ENCODE results near the gene ARHGAP35. TPM values are rescaled to one million over a fixed set of nuclear protein-coding genes. Genes with fewer than 3 reads are reported as not detected.

Gene ARHGAP35
- total and polyA plus RNA-seq, 11 donors, result 34.8 to 91.0 (median 76.5) TPM

DNA sequence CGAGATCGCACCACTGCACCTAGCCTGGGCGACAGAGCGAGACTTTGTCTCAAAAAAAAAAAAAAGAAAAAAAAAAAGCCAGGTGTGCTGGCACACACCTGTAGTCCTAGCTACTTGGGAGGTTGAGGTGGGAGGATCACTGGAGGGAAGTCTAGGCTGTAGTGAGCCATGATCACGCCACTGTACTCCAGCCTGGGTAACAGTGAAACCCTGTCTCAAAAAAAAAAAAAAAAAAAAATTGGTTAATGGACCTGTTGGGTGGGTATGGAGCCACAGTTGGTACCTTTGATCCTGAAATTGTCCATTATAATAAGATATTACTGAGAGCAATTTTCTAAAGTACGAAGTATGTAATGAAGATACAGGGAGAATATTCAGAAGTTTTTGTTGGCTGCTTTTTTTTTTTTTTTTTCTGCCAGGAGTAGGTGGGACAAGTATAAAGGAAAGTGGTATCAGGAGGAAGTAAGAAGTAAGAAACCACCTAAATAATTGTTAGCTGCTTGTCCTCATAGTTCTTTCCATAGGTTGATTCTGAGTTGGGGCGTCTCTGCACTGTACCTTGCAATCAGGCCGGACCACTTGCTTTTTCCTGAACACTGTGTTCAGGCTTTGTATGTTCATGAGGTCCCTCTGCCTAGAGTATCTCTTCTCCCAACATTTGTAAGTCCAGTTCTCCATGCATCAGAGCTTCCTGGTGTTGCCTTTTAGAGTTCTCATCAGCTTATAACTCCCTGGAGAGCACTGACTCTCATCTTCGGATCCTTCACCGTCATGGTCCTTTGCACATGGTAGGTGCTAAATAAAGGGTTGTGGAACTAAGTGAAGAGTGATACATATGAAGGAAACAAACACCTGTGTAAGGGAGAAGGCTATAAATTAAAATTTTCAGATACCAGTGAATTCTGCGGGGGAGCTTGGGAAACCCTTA, 31.7 kb downstream of the ARHGAP35 start:
- no peak for DNase-seq
- intact Hi-C loops (cut with DNase I), result no loop called here
- ATAC-seq, result no peak
- peaks cover 0 to 35% (median 20%) of the 10 kb centered on the region in 12 donors for H3K4me1 ChIP-seq
- H3K4me3 ChIP-seq, result no peak overlapping the region
- 88 to 94% (median 92%) methylated on average over 11 of the region's 11 CpGs for whole genome bisulfite sequencing, 4 donors
- no peaks in the 10 kb centered on the region for H3K36me3 ChIP-seq
- no peak overlapping the region for H3K27ac ChIP-seq
- TF ChIP-seq, protein P1, sequence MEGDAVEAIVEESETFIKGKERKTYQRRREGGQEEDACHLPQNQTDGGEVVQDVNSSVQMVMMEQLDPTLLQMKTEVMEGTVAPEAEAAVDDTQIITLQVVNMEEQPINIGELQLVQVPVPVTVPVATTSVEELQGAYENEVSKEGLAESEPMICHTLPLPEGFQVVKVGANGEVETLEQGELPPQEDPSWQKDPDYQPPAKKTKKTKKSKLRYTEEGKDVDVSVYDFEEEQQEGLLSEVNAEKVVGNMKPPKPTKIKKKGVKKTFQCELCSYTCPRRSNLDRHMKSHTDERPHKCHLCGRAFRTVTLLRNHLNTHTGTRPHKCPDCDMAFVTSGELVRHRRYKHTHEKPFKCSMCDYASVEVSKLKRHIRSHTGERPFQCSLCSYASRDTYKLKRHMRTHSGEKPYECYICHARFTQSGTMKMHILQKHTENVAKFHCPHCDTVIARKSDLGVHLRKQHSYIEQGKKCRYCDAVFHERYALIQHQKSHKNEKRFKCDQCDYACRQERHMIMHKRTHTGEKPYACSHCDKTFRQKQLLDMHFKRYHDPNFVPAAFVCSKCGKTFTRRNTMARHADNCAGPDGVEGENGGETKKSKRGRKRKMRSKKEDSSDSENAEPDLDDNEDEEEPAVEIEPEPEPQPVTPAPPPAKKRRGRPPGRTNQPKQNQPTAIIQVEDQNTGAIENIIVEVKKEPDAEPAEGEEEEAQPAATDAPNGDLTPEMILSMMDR (IDR thresholded peaks at IDR 0.05), result no peak
- TF ChIP-seq POLR2A (IDR thresholded peaks at IDR 0.05), result no peak
- H3K9me3 ChIP-seq, result peaks cover 0 to under 1% (median 0%) of the 10 kb centered on the region in 12 donors
- H3K27me3 ChIP-seq, result no peaks in the 10 kb centered on the region

DNA sequence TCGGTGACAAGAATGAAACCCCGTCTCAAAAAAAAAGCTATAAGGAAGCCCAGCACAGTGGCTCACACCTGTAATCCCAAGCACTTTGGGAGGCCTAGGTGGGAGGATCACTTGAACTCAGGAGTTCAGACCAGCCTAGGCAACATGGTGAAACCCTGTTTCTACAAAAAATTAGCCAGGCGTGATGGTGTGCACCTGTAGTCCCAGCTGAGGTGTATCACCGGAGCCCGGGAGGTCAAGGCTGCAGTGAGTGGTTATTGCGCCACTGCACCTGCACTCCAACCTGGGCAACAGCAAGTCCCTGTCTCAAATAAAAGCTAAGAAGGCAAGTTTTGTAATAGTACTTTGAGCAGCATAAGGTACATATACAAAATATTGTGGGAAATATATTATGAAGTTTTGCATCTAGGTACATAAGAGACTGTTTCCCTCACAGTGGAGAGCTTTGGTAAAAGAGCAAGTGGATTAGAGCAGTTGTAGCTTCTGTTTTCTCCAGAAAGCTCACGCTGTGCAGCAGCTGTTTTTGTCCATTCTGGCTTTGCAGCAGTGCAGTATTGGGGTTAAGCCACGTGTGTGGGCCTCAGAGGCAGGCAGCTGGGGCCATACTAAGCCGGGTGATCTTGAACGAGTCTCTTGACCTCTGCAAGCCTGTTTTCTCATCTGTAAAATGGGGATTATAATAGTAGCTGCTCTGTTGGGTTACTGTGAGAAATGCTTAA, 35.4 kb downstream of the ARHGAP35 start:
- no peaks in the 10 kb centered on the region for H3K9me3 ChIP-seq
- intact Hi-C loops (cut with DNase I), result no loop called here
- no peaks in the 10 kb centered on the region for H3K27me3 ChIP-seq
- peaks cover 0 to 36% (median 20%) of the 10 kb centered on the region in 12 donors for H3K4me1 ChIP-seq
- ATAC-seq (no peak), DNase-seq (no peak)
- no peaks in the 10 kb centered on the region for H3K36me3 ChIP-seq
- H3K27ac ChIP-seq, result no peak overlapping the region
- 78 to 89% (median 86%) methylated on average over 10 of the region's 10 CpGs for WGBS, 4 donors
- H3K4me3 ChIP-seq, result no peak overlapping the region
- TF ChIP-seq, protein P1 (IDR thresholded peaks at IDR 0.05), result no peak
- TF ChIP-seq POLR2A (IDR thresholded peaks at IDR 0.05), result no peak

DNA sequence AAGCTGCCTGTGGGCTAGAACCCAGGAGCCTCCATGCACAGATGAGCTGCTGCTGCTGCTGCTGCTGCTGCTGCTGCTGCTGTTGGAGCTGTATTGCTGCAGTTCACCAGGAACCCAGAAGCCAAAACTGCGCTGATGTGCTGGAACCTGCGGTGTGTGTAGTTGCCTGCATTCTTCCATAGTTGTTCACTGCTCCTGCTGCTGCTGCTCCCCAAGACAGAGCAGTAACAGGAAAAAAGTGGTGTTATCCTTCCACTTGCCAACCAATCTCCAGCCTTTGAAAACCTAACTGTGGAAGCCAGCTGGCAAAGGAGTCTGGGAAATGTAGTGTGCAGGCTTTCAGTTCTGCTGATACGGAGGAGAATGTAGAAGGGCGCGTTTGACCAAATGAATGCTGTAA, 37.9 kb downstream of the ARHGAP35 start:
- Histone ChIP-seq H3K36me3 (no peaks in the 10 kb centered on the region), H3K27ac (no peak overlapping the region), H3K27me3 (no peaks in the 10 kb centered on the region), H3K4me3 (no peak overlapping the region), H3K9me3 (no peaks in the 10 kb centered on the region), H3K4me1 (peaks cover 6 to 59% (median 44%) of the 10 kb centered on the region in 12 donors)
- DNase-seq, result peak in 1 of 5 donors; percentile 19
- TF ChIP-seq POLR2A (IDR thresholded peaks at IDR 0.05), result no peak
- TF ChIP-seq, protein P1 (IDR thresholded peaks at IDR 0.05), result no peak
- WGBS, 4 donors, result 45 to 51% (median 48%) methylated on average over 5 of the region's 5 CpGs
- ATAC-seq, result peak in 3 of 4 donors; percentile 47 to 68 (median 66)
- intact Hi-C loops (cut with DNase I), result no loop called here

DNA sequence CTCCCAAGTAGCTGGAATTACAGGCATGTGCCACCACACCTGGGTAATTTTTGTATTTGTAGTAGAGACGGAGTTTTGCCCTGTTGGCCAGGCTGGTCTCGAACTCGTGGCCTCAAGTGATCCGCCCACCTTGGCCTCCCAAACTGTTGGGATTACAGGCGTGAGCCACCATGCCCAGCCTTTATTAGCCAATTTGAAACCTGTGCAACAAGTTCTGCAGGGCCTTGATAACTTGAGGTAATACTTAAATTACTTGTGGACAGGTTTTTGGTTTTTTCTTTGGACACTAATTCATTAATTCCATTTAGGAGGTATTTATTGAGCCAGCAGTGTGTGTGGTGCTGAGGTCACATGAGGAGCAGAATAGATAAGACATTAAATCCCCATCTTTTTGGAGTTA, 39.5 kb downstream of the ARHGAP35 start:
- DNase-seq, result no peak
- H3K4me3 ChIP-seq, result no peak overlapping the region
- intact Hi-C loops (cut with DNase I), result loop anchor here in 4 of 10 donors (5.0 kb wide), 2 partner anchors 33 to 38 kb away; partner anchors contain the start of gene ARHGAP35 (in 3 of the 4)
- no peaks in the 10 kb centered on the region for H3K36me3 ChIP-seq
- H3K27ac ChIP-seq, result no peak overlapping the region
- H3K4me1 ChIP-seq, result peaks cover 9 to 64% (median 51%) of the 10 kb centered on the region in 12 donors
- WGBS, 4 donors, result 95 to 98% (median 97%) methylated on average over 5 of the region's 5 CpGs
- ATAC-seq, result no peak
- TF ChIP-seq, protein P1 (IDR thresholded peaks at IDR 0.05), result no peak
- TF ChIP-seq POLR2A (IDR thresholded peaks at IDR 0.05), result no peak
- H3K27me3 ChIP-seq, result no peaks in the 10 kb centered on the region
- no peaks in the 10 kb centered on the region for H3K9me3 ChIP-seq
